ENCODE results near the gene COG6. TPM values are rescaled to one million over a fixed set of nuclear protein-coding genes. Genes with fewer than 3 reads are reported as not detected.
A peak's percentile ranks its signal among the peaks of the same experiment; 100 is the strongest.

Gene COG6
- total RNA-seq, 2 experiments from 2014 or later = 21.2 to 28.3 TPM

DNA sequence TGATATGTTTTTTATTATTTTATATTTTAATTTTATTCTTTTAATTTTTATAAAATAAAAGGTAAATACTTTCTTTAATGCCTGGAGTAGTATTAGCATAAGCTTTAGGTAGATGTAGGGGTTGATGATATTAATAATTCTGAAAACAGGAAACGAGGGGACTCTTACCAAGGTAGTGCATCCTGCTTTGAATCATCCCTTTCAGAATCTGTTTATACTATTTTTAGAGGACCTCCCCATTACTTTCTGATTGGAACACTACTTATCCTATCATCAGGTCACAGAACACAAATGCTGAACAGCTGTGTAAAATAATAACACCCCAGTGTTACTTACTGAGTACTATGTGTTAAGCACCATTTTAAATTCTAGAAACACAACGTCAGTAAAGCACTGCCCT lies 27.3 kb downstream of the COG6 start:
- H3K4me3 Mint-ChIP-seq = no peak overlapping the region
- CTCF ChIA-PET = interaction anchor here (0.8 to 2.2 kb wide), 8 partner anchors 9 to 1095 kb away, joined by 3 to 13 read pairs (median 5); no protein-coding TSS in a partner anchor
- no peaks in the 10 kb centered on the region for H3K27me3 Mint-ChIP-seq (ENCODE audit: low read depth)
- no peak overlapping the region for H3K27ac Mint-ChIP-seq
- no peak for DNase-seq
- peaks cover 7% of the 10 kb centered on the region for H3K4me1 Mint-ChIP-seq (ENCODE audit: low read depth)
- intact Hi-C loops (cut with micrococcal nuclease) = loop anchor here (5.0 to 10.0 kb wide), 2 partner anchors 342 to 385 kb away; no protein-coding TSS in a partner anchor
- peaks cover 9% of the 10 kb centered on the region for H3K36me3 Mint-ChIP-seq (ENCODE audit: low read depth)
- no peaks in the 10 kb centered on the region for H3K9me3 Mint-ChIP-seq

- Mint-ChIP-seq H3K36me3 (ENCODE audit: low read depth) (peaks cover 15% of the 10 kb centered on the region), H3K27me3 (ENCODE audit: low read depth) (no peaks in the 10 kb centered on the region), H3K27ac (no peak overlapping the region), H3K4me3 (no peak overlapping the region), H3K4me1 (ENCODE audit: low read depth) (peaks cover 16% of the 10 kb centered on the region), H3K9me3 (no peaks in the 10 kb centered on the region)
- intact Hi-C loops (cut with micrococcal nuclease) = loop anchor here (1.0 to 10.0 kb wide), 6 partner anchors 250 to 1093 kb away; no protein-coding TSS in a partner anchor
- CTCF ChIA-PET = interaction anchor here (0.7 to 2.5 kb wide), 17 partner anchors 8 to 1093 kb away, joined by 3 to 9 read pairs (median 3); no protein-coding TSS in a partner anchor
- DNase-seq = no peak
Measured at GRCh38 chr13:39684531-39685137, 29.2 kb downstream of the COG6 start.

- no peaks in the 10 kb centered on the region for H3K9me3 Mint-ChIP-seq
- DNase-seq = no peak
- CTCF ChIA-PET = interaction anchor here (0.9 to 2.5 kb wide), 16 partner anchors 16 to 1092 kb away, joined by 3 to 9 read pairs (median 4); no protein-coding TSS in a partner anchor
- intact Hi-C loops (cut with micrococcal nuclease) = loop anchor here (2.0 to 10.0 kb wide), 3 partner anchors 249 to 339 kb away; no protein-coding TSS in a partner anchor
- no peak overlapping the region for H3K4me3 Mint-ChIP-seq
- no peaks in the 10 kb centered on the region for H3K27me3 Mint-ChIP-seq (ENCODE audit: low read depth)
- H3K36me3 Mint-ChIP-seq (ENCODE audit: low read depth) = peaks cover 12% of the 10 kb centered on the region
- peaks cover 16% of the 10 kb centered on the region for H3K4me1 Mint-ChIP-seq (ENCODE audit: low read depth)
- H3K27ac Mint-ChIP-seq = no peak overlapping the region
Measured at GRCh38 chr13:39685652-39686051, 30.2 kb downstream of the COG6 start.

DNA sequence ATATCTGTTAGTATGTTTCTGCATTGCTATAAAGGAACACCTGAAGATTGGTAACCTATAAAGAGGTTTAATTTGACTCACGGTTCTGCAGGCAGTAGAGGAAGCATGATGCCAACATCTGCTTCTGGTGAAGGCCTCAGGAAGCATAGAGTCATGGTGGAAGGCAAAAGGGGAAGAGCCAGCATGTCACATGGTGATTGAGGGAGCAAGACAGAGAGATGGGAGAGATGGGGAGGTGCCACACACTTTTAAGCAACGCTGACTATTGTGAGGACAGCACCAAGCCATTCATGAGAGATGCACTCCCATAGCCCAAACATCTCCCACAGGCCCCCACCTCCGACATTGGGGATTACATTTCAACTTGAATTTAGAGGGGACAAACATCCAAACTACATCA lies 32.8 kb downstream of the COG6 start:
- Mint-ChIP-seq H3K4me3 (no peak overlapping the region), H3K27ac (no peak overlapping the region), H3K36me3 (ENCODE audit: low read depth) (peaks cover 8% of the 10 kb centered on the region), H3K9me3 (no peaks in the 10 kb centered on the region), H3K4me1 (ENCODE audit: low read depth) (peaks cover 11% of the 10 kb centered on the region), H3K27me3 (ENCODE audit: low read depth) (no peaks in the 10 kb centered on the region)
- no peak for DNase-seq
- CTCF ChIA-PET = interaction anchor here (0.7 kb wide), 1 partner anchor 111 kb away, joined by 3 read pairs; no protein-coding TSS in a partner anchor
- intact Hi-C loops (cut with micrococcal nuclease) = loop anchor here (2.0 to 10.0 kb wide), 2 partner anchors 89 to 337 kb away; no protein-coding TSS in a partner anchor

- Mint-ChIP-seq H3K4me1 (ENCODE audit: low read depth) (peaks cover 11% of the 10 kb centered on the region), H3K9me3 (no peaks in the 10 kb centered on the region), H3K27ac (peak overlapping the region; percentile 56), H3K27me3 (ENCODE audit: low read depth) (no peaks in the 10 kb centered on the region), H3K4me3 (no peak overlapping the region), H3K36me3 (ENCODE audit: low read depth) (peaks cover 8% of the 10 kb centered on the region)
- peak; percentile 4 for DNase-seq
- CTCF ChIA-PET = interaction anchor here (0.7 kb wide), 1 partner anchor 111 kb away, joined by 3 read pairs; no protein-coding TSS in a partner anchor
- intact Hi-C loops (cut with micrococcal nuclease) = loop anchor here (2.0 to 10.0 kb wide), 2 partner anchors 88 to 336 kb away; no protein-coding TSS in a partner anchor
Measured at GRCh38 chr13:39688699-39689405, 33.4 kb downstream of the COG6 start.

DNA sequence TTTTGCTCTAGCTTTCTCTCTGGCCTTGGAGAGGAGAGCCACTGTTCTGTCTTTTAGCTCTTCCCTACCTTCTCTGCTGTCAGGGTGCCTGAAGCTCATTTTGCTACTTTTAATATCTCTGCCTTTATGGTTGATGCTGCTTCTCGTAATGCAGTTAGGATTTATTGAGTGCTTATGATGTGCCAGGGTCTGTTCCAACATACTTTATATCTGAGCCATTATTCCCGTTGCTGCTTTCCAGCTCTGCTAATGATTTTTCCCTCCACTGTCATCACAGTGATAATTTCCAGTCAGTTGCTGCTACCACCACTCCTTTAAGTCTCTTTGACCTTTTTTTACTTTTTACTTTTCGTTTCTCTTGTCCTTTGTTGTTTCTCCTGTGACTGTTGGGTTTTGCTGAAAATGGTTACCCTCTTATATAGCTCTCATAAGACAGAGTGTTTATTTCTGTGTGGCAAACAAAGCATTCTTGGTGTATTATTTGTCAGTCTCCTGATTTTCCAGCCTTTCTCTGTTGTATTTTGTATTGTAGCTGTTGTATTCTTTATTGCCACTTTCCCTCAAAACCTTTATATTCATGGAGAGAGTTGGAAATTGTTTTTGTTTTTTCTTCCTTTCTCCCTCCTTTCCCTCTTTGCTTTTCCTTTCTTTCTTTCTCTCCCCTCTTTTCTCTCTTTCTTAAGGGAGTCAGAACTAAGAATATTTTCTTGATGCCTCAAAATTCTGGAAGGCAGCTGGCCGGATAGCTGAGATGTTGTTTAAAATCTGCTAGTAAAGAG lies 37.4 kb downstream of the COG6 start:
- CTCF ChIA-PET = interaction anchor here (1.2 kb wide), 1 partner anchor 9 kb away, joined by 6 read pairs; no protein-coding TSS in a partner anchor
- no peak overlapping the region for H3K27ac Mint-ChIP-seq
- H3K36me3 Mint-ChIP-seq (ENCODE audit: low read depth) = peaks cover 9% of the 10 kb centered on the region
- H3K9me3 Mint-ChIP-seq = no peaks in the 10 kb centered on the region
- DNase-seq = no peak
- intact Hi-C loops (cut with micrococcal nuclease) = no loop called here
- H3K27me3 Mint-ChIP-seq (ENCODE audit: low read depth) = no peaks in the 10 kb centered on the region
- peaks cover 11% of the 10 kb centered on the region for H3K4me1 Mint-ChIP-seq (ENCODE audit: low read depth)
- no peak overlapping the region for H3K4me3 Mint-ChIP-seq

DNA sequence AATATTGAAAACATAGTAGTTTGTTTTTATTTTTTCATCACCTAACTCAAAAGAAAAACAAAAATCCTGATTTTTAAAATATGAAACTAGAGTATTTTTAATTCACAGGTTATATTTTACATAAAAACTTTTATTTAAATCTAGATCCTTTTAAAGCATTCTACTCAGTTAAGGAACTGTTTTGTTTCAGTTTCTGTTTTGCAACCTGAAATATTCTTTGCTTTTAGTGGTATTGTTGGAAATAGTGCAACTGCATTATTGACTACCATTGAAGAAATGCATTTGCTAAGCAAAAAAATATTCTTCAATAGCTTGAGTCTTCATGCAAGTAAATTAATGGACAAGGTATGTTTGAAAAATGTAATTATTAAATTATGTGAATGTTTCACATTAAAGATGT lies 43.8 kb downstream of the COG6 start:
- Mint-ChIP-seq H3K27me3 (ENCODE audit: low read depth) (no peaks in the 10 kb centered on the region), H3K27ac (no peak overlapping the region), H3K9me3 (no peaks in the 10 kb centered on the region), H3K36me3 (ENCODE audit: low read depth) (peaks cover 6% of the 10 kb centered on the region), H3K4me3 (no peak overlapping the region), H3K4me1 (ENCODE audit: low read depth) (peaks cover 17% of the 10 kb centered on the region)
- CTCF ChIA-PET = interaction anchor here (0.6 to 0.8 kb wide), 2 partner anchors 87 to 142 kb away, joined by 3 read pairs; no protein-coding TSS in a partner anchor
- DNase-seq = no peak
- intact Hi-C loops (cut with micrococcal nuclease) = no loop called here

DNA sequence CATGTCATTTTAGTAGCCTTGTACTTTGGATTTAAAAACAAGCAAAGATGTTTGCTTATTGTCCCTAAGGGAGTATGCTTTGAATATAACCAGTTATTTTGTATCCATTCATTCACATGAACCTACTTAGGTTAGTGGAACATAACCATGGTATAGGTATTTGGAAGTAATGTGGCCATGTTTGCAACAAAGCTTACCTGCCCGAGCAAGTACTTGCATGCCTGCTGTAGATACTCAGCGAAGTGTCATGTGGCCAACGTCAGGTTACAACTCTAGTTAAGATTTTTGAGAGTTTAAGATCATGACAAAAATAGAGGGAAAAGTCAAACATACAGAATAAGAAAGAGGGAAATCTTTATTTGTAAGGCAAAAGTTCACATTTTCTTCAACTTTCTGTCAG lies 57.2 kb downstream of the COG6 start:
- H3K27ac Mint-ChIP-seq = no peak overlapping the region

GRCh38 chr13:39729156-39729555 lies 73.7 kb downstream of the COG6 start:
- H3K4me3 Mint-ChIP-seq = no peak overlapping the region
- intact Hi-C loops (cut with micrococcal nuclease) = no loop called here
- H3K27me3 Mint-ChIP-seq (ENCODE audit: low read depth) = no peaks in the 10 kb centered on the region
- no peak for DNase-seq
- H3K36me3 Mint-ChIP-seq (ENCODE audit: low read depth) = peaks cover 31% of the 10 kb centered on the region
- CTCF ChIA-PET = no interaction called here
- H3K4me1 Mint-ChIP-seq (ENCODE audit: low read depth) = no peaks in the 10 kb centered on the region
- no peaks in the 10 kb centered on the region for H3K9me3 Mint-ChIP-seq
- no peak overlapping the region for H3K27ac Mint-ChIP-seq

More for the DNA sequence above, 57.2 kb downstream of the COG6 start:
- CTCF ChIA-PET = no interaction called here
- Mint-ChIP-seq H3K4me3 (no peak overlapping the region), H3K9me3 (peaks cover 14% of the 10 kb centered on the region), H3K36me3 (ENCODE audit: low read depth) (peaks cover 31% of the 10 kb centered on the region), H3K4me1 (ENCODE audit: low read depth) (no peaks in the 10 kb centered on the region), H3K27me3 (ENCODE audit: low read depth) (no peaks in the 10 kb centered on the region)
- intact Hi-C loops (cut with micrococcal nuclease) = no loop called here
- DNase-seq = no peak

DNA sequence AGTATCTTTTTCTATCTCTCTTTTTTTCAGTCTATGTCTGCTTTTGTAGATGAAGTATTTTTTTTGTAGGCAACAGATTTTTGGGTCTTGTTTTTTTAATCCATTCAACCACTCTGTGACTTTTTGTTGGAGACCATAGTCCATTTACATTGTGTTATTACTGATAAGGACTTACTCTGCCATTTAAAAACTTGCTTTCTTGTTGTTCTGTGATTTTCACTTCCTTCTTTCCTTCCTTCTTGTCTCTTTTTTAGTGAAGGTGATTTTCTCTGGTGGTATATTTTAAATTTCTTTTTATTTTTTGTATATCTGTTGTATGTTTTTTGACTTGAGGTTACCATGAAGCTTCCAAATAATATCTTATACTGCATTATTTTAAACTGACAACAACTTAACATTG lies 79.5 kb downstream of the COG6 start:
- no peak for DNase-seq
- no peak overlapping the region for H3K27ac Mint-ChIP-seq
- no peaks in the 10 kb centered on the region for H3K9me3 Mint-ChIP-seq
- H3K4me3 Mint-ChIP-seq = no peak overlapping the region
- peaks cover 41% of the 10 kb centered on the region for H3K36me3 Mint-ChIP-seq (ENCODE audit: low read depth)
- H3K4me1 Mint-ChIP-seq (ENCODE audit: low read depth) = no peaks in the 10 kb centered on the region
- CTCF ChIA-PET = no interaction called here
- no peaks in the 10 kb centered on the region for H3K27me3 Mint-ChIP-seq (ENCODE audit: low read depth)
- intact Hi-C loops (cut with micrococcal nuclease) = no loop called here

DNA sequence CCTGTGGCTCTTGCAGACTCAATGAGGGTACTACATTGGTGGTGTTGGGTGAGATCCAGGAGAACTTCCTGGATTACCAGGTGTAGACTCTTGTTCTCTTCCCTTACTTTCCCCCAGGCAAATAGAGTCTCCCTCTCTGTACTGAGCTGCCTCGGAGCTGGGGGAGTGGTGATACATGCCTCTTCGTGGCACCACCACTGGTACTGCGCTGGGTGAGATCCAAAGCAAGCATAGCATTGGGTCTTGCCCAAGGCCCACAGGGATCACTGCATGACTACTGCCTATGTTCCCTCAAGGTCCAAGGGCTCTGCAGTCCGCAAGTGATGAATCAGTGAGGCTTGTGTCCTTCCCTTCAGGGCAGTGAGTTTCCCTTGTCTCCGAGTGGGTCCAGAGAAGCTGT lies 81.6 kb downstream of the COG6 start:
- no peak for DNase-seq
- Mint-ChIP-seq H3K4me3 (no peak overlapping the region), H3K36me3 (ENCODE audit: low read depth) (peaks cover 45% of the 10 kb centered on the region), H3K27ac (no peak overlapping the region), H3K4me1 (ENCODE audit: low read depth) (no peaks in the 10 kb centered on the region), H3K9me3 (no peaks in the 10 kb centered on the region), H3K27me3 (ENCODE audit: low read depth) (no peaks in the 10 kb centered on the region)
- CTCF ChIA-PET = no interaction called here
- intact Hi-C loops (cut with micrococcal nuclease) = no loop called here

GRCh38 chr13:39740761-39741160 lies 85.3 kb downstream of the COG6 start:
- Mint-ChIP-seq H3K27me3 (ENCODE audit: low read depth) (no peaks in the 10 kb centered on the region), H3K36me3 (ENCODE audit: low read depth) (peaks cover 23% of the 10 kb centered on the region), H3K4me3 (no peak overlapping the region), H3K9me3 (peaks cover 10% of the 10 kb centered on the region), H3K4me1 (ENCODE audit: low read depth) (no peaks in the 10 kb centered on the region), H3K27ac (no peak overlapping the region)
- intact Hi-C loops (cut with micrococcal nuclease) = no loop called here
- CTCF ChIA-PET = interaction anchor here (0.5 kb wide), 1 partner anchor 18 kb away, joined by 6 read pairs; no protein-coding TSS in a partner anchor
- no peak for DNase-seq

Measured in activated naive CD4-positive, alpha-beta T cell treated with anti-CD3 and anti-CD28 coated beads for 36 hours (primary cell).